ENCODE measurements around the gene ZBTB1. TPM values are rescaled to one million over a fixed set of nuclear protein-coding genes. Genes with fewer than 3 reads are reported as not detected.
"Not testable (repeated sequence)": the region's sequence is repeated elsewhere in the genome, so short reads cannot be mapped to it uniquely, and the experiment has no call there.

The ZBTB1 gene
- total and polyA plus RNA-seq, 9 of the 15 experiments (the other 6 are each of a cell fraction or from before 2014, with no cell fraction given): 2.3 to 16.5 (median 9.0) TPM

DNA sequence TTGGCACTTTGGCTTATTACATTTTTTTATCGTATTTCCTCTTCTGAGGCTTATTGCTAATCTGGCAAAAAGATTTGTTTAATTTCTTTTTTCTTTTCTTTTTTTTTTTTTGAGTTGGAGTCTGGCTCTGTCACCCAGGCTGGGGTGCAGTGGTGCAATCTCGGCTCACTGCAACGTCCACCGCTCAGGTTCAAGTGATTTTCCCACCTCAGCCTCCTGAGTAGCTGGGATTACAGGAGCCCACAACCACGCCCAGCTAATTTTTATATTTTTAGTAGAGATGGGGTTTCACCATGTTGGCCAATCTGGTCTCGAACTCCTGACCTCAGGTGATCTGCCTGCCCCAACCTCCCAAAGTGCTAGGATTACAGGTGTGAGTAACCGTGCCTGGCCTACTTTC lies 65.1 kb downstream of the ZBTB1 start:
- H3K4me1 ChIP-seq (replicated peaks in 1 of 2; ENCODE audit: control insufficient read depth in 2 of 2, insufficient read depth in 2 of 2, low read length in 2 of 2); H3K9me1 ChIP-seq (ENCODE audit: control insufficient read depth, insufficient read depth, low read length); BruUV-seq (replicated peaks); H3K9me3 ChIP-seq (replicated peaks; ENCODE audit: control insufficient read depth, insufficient read depth, low read depth, low read length); H3K36me3 ChIP-seq (ENCODE audit: control insufficient read depth, insufficient read depth, low read length); H3K27ac ChIP-seq (ENCODE audit: extremely low read depth, low read depth, low read length); H2AFZ ChIP-seq (ENCODE audit: low read depth, low read length); POLR2A ChIA-PET; intact Hi-C loops (cut with micrococcal nuclease); H3K4me3 ChIP-seq; H3K79me2 ChIP-seq (ENCODE audit: control insufficient read depth, insufficient read depth, low read length); FAIRE-seq; CTCF ChIA-PET (ENCODE audit: low intra/inter-chr PET ratio); H3K4me2 ChIP-seq (ENCODE audit: insufficient read depth, low read length); H4K20me1 ChIP-seq (replicated peaks; ENCODE audit: control insufficient read depth, insufficient read depth, low read length); H3K27me3 ChIP-seq (ENCODE audit: control insufficient read depth in 2 of 2, insufficient read depth in 2 of 2, low read length in 2 of 2); in situ Hi-C loops (cut with MboI); ATAC-seq; DNase-seq (ENCODE audit: extremely low read depth in 1 of 4, low spot score in 3 of 4); H3K9ac ChIP-seq (ENCODE audit: insufficient read depth in 1 of 2, low read depth in 2 of 2, low read length in 2 of 2): not testable (repeated sequence)
- WGBS (ENCODE audit: insufficient coverage, low coverage, missing lambda C conversion rate): 1% methylated on average over 7 of the region's 7 CpGs

GRCh38 chr14:64572386-64573104 lies 68.0 kb downstream of the ZBTB1 start:
- Histone ChIP-seq H3K4me3 (no peak overlapping the region), H3K9ac (ENCODE audit: insufficient read depth in 1 of 2, low read depth in 2 of 2, low read length in 2 of 2) (no peak overlapping the region), H3K9me1 (ENCODE audit: control insufficient read depth, insufficient read depth, low read length) (no peaks in the 10 kb centered on the region), H3K36me3 (ENCODE audit: control insufficient read depth, insufficient read depth, low read length) (no peaks in the 10 kb centered on the region), H3K79me2 (ENCODE audit: control insufficient read depth, insufficient read depth, low read length) (no peaks in the 10 kb centered on the region), H4K20me1 (replicated peaks; ENCODE audit: control insufficient read depth, insufficient read depth, low read length) (no peaks in the 10 kb centered on the region), H3K27ac (ENCODE audit: extremely low read depth, low read depth, low read length) (no peak overlapping the region), H2AFZ (ENCODE audit: low read depth, low read length) (no peak overlapping the region), H3K4me2 (ENCODE audit: insufficient read depth, low read length) (no peak overlapping the region), H3K4me1 (replicated peaks in 1 of 2; ENCODE audit: control insufficient read depth in 2 of 2, insufficient read depth in 2 of 2, low read length in 2 of 2) (no peaks in the 10 kb centered on the region), H3K27me3 (ENCODE audit: control insufficient read depth in 2 of 2, insufficient read depth in 2 of 2, low read length in 2 of 2) (peaks cover 2 to 12% of the 10 kb centered on the region in 2 experiments; a peak in 4 of 5 replicates), H3K9me3 (replicated peaks; ENCODE audit: control insufficient read depth, insufficient read depth, low read depth, low read length) (no peaks in the 10 kb centered on the region)
- no peak for ATAC-seq
- no peak for DNase-seq (ENCODE audit: extremely low read depth in 1 of 4, low spot score in 3 of 4)
- intact Hi-C loops (cut with micrococcal nuclease) (no loop called here), in situ Hi-C loops (cut with MboI) (no loop called here)
- ChIA-PET POLR2A (interaction anchor here (0.6 kb wide), 1 partner anchor 642 kb away, joined by 3 read pairs; no protein-coding TSS in a partner anchor), CTCF (ENCODE audit: low intra/inter-chr PET ratio) (no interaction called here)
- FAIRE-seq: no peak
- no TSS peak for BruUV-seq (replicated peaks)
- TF ChIP-seq MITF (IDR thresholded peaks at IDR 0.05): no peak
- TF ChIP-seq, protein P1, sequence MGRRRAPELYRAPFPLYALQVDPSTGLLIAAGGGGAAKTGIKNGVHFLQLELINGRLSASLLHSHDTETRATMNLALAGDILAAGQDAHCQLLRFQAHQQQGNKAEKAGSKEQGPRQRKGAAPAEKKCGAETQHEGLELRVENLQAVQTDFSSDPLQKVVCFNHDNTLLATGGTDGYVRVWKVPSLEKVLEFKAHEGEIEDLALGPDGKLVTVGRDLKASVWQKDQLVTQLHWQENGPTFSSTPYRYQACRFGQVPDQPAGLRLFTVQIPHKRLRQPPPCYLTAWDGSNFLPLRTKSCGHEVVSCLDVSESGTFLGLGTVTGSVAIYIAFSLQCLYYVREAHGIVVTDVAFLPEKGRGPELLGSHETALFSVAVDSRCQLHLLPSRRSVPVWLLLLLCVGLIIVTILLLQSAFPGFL (CRISPR knock-in tag; IDR thresholded peaks at IDR 0.05): no peak
- no peak for TF ChIP-seq ARID2 (IDR thresholded peaks at IDR 0.05)
- no peak for TF ChIP-seq RCOR1 (IDR thresholded peaks at IDR 0.05; ENCODE audit: borderline replicate concordance in 1 of 2, low read depth in 2 of 2, low read length in 2 of 2)
- TF ChIP-seq TEAD4 (IDR thresholded peaks at IDR 0.05; ENCODE audit: low read length): no peak
- no peak for TF ChIP-seq TEAD4 (CRISPR knock-in tag; IDR thresholded peaks at IDR 0.05; ENCODE audit: borderline replicate concordance)
- no peak for TF ChIP-seq ZNF518B (CRISPR knock-in tag; IDR thresholded peaks at IDR 0.05)
- TF ChIP-seq ZNF561 (CRISPR knock-in tag; conservative IDR thresholded peaks at IDR 0.05): no peak
